KBM-7 (cell line): ENCODE results near the gene HEATR3.

Source experiments
- DNase-seq: peaks from one replicate; pipeline ENCODE4 v3.0.0-alpha.2; 2015
- in situ Hi-C: fragments of 300-500 bp; cut with MboI; formaldehyde crosslinking; loops from 2 replicates; pipeline ENCODE4 v1.14.3; 2020; ENCODE audit warnings: low sequenced_read_pairs, low pct_unique_long_range_greater_than_20kb, mixed read lengths

The HEATR3 gene

GRCh38 chr16:50047864-50048263, 17.9 kb upstream of the HEATR3 start:
- in situ Hi-C loops = no loop called here
- no peak for DNase-seq

DNA sequence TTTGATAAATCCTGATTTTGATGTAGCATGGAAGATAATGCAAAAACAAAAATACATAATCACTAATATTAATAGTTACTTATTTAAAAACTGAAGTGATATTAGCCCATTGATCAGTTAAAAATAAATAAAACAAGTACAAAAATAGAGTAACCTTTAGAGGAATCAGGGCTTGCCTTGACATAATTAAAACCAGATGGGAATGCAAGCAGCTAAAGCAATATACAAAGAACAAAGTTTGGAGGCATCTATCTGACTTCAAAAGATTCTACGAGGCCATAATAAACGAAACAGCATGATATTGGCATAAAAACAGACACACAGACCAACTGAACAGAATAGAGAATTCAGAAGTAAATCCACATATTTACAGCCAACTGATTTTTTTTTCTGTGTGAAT, 15.0 kb upstream of the HEATR3 start:
- DNase-seq = no peak
- in situ Hi-C loops = no loop called here

GRCh38 chr16:50056226-50056625, 9.5 kb upstream of the HEATR3 start:
- in situ Hi-C loops = no loop called here
- DNase-seq = no peak

DNA sequence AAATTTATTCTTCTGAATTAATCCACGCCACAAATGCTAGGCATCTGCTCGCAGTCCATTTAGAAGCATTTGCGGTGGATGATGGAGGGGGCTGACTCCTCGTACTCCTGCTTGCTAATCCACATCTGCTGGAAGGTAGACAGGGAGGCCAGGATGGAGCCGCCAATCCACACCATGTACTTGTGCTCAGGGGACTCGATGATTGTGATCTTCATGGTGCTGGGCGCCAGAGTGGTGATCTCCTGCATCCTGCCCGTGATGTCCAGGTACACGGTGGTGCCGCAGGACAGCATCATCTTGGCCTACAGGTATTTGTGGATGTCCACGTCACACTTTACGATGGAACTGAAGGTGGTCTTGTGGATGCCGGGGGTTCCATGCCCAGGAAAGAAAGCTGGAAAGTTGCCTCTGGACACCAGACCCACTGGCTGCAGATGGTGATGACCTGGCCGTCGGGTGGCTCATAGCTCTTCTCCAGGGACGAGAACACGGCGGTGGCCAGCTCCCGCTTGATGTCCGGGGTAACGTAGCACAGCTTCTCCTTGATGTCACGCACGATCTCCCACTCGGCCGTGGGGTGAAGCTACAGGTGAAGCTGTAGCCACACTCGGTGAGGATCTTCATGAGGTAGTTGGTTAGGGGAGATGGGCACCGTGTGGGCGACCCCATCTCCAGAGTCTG, 7.5 kb upstream of the HEATR3 start:
- no peak for DNase-seq
- in situ Hi-C loops = no loop called here

DNA sequence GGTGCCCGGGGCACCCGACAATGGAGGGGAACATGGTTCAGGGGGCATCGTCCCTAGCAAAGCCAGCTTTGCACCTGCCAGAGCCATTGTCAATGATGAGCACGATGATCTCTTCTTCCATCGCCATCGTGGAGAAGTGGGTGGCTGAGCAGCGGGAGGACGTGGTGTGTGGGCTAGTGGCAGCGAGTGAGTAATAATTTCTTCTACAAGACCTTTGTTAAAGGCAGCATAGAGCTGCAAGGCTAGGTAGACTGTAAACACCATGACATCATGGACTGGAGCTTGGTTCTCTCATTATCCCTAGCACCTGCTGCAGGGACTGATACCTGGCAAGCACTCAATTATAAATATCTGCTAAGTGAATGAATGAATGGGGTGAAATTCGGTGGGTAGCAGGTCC, 6.7 kb upstream of the HEATR3 start:
- in situ Hi-C loops = no loop called here
- no peak for DNase-seq

- no peak for DNase-seq
- in situ Hi-C loops = no loop called here
Observed at GRCh38 chr16:50059669-50060068, 6.1 kb upstream of the HEATR3 start.

GRCh38 chr16:50061326-50061725, 4.4 kb upstream of the HEATR3 start:
- in situ Hi-C loops = no loop called here
- no peak for DNase-seq

DNA sequence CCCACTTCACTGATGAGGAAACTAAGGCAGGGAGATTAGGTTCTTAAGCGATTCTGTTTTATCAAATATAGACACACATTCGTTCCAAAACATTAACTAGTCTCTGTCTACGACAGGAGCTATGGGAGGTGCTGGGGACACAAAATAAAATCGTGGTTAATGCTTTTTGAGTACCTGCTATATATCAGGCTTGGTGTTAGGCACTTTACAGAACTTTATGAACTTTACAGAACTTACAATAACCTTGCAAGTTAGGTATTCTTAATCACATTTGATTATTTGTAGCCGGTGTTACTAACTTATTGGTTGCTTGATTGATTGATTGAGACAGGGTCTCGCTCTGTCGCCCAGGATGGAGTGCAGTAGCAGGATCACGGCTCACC, 538 bp upstream of the HEATR3 start:
- DNase-seq = no peak
- in situ Hi-C loops = no loop called here

GRCh38 chr16:50066482-50067289, 916 bp downstream of the HEATR3 start:
- in situ Hi-C loops = no loop called here
- DNase-seq = no peak

- DNase-seq = peak; percentile 86
- in situ Hi-C loops = no loop called here
Observed at GRCh38 chr16:50067290-50067853, 1.6 kb downstream of the HEATR3 start.

- no peak for DNase-seq
- in situ Hi-C loops = no loop called here
Observed at GRCh38 chr16:50068550-50068949, 2.8 kb downstream of the HEATR3 start.

- no peak for DNase-seq
- in situ Hi-C loops = no loop called here
Observed at GRCh38 chr16:50069060-50069459, 3.3 kb downstream of the HEATR3 start.

DNA sequence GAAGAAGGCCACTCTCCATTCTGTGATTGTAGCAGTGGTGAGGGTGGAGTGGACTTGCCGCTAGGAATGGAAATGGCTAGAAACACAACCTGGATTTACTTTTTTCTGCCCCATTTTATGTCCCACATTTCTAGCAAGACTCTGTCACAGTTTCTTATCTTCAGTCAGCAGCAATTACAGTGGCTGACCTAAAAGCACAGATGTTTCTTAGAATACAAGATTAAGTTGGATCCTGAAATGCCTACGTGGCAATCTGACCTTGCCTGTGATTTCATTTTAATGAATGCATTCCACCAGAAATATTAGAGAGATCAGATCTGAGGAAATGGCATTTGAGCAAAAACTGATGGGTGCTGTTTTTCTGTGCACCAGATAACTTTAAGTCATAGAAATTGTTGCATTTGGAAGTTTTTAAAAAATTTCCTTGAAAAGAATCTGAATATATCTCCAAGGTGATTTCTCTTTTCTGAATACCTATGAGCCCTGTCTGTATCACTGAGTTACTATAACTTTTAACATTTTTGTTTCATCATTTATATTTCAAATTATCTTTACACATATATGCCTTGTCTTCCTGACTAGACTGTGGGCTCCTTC, 5.4 kb downstream of the HEATR3 start:
- in situ Hi-C loops = no loop called here
- DNase-seq = no peak

GRCh38 chr16:50072730-50073129, 7.0 kb downstream of the HEATR3 start:
- in situ Hi-C loops = no loop called here

GRCh38 chr16:50079397-50080140, 13.8 kb downstream of the HEATR3 start:
- DNase-seq = no peak

More at GRCh38 chr16:50072730-50073129, 7.0 kb downstream of the HEATR3 start:
- DNase-seq = no peak

DNA sequence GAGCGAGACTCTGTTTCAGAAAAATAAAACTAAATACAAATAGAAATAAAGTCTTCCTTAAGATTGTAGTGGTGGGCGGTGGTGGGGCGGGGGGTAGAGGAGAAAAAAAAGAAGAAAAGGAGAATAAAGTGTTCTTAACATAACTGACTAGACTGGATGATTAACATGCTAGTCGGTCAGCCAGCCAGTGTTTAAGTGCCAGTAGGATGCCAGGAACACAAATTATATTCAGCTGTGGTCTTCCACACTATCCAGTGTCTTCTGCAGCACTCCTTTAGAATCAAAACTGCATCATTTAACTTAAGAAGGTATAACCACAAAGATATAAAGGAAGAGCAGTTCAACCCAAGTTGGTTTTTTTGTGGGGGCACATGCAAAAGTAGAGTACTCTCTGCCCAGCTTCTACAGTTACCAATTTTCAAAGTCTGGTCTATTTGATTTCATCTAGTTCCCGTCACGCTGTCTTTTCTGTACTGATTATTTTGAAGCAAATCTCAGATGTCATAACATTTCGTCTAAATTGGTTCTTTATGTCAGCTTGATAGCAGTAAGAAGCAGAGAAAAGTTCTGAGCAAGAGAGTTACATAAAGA, 15.8 kb downstream of the HEATR3 start:
- in situ Hi-C loops = no loop called here

More at GRCh38 chr16:50079397-50080140, 13.8 kb downstream of the HEATR3 start:
- in situ Hi-C loops = no loop called here

GRCh38 chr16:50083996-50084395, 18.2 kb downstream of the HEATR3 start:
- no peak for DNase-seq
- in situ Hi-C loops = no loop called here

More for the DNA sequence above, 15.8 kb downstream of the HEATR3 start:
- DNase-seq = no peak

DNA sequence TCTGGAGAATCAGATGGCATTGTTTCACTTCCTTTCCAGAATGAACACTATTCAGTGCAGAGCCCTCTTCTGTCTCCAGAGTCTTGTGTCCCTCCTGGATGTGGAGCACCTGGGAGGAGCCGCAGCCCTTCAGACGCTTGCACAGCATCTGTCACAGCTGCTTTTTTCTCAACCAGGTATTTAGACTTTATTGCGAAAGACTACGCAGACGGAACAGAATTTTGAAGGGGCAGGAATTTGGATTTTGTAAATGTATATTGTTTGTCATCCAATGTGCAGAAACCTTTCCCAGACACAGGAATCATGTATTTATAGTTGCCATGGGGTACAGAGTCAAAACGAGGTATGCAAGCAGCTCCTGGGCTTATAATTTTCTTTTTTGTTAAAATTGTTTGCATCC, 20.4 kb downstream of the HEATR3 start:
- in situ Hi-C loops = no loop called here

DNA sequence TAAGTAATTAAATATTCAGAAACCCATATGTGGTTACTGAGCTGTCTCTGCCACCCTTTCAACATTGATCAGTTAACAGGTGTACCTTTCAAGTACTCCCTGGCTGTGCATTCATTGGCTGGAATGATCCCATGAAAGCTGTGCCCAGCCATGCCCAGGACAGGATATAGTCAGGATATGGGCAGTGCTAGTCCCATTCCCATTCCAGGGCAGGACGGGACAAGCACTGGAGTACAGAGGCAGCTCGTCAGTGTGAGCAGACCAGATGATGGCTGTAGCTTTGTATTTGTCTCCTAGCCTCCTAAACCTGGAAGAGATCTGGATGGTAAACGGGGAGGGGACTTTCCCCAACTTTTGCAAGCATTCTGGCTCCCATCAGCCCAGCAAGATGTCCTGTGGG, 22.5 kb downstream of the HEATR3 start:
- no peak for DNase-seq
- in situ Hi-C loops = no loop called here

More for the DNA sequence above, 20.4 kb downstream of the HEATR3 start:
- no peak for DNase-seq
